Hepatocyte (in vitro differentiated cells): Measurements from ENCODE around the gene RGMB. TPM values are rescaled to one million over a fixed set of nuclear protein-coding genes. Genes with fewer than 3 reads are reported as not detected.

Experiments
- DNase-seq: peaks from one replicate; pipeline ENCODE4 v3.0.0-alpha.2; 2016; ENCODE audit warnings: low spot score
- H2AFZ ChIP-seq: fragments of 200-600 bp; sonication (generic); 2 replicates; pipeline ENCODE4 v1.6.0; 2016; ENCODE audit warnings: antibody characterized with exemption, mild to moderate bottlenecking
- H3K27ac ChIP-seq: fragments of 200-600 bp; sonication (generic); 2 replicates; pipeline ENCODE4 v1.5.1; 2016; ENCODE audit warnings: mild to moderate bottlenecking
- H3K27me3 ChIP-seq: fragments of 200-600 bp; sonication (generic); 2 replicates; pipeline ENCODE4 v1.6.1; 2016
- H3K36me3 ChIP-seq: fragments of 200-600 bp; sonication (generic); replicated peaks from 2 replicates; pipeline ENCODE4 v1.5.1; 2016; ENCODE audit warnings: low read depth; ENCODE audit not compliant: insufficient read depth
- H3K4me1 ChIP-seq: fragments of 200-600 bp; sonication (generic); 2 replicates; pipeline ENCODE4 v1.5.1; 2016; ENCODE audit warnings: mild to moderate bottlenecking, moderate library complexity; ENCODE audit not compliant: insufficient read depth
- H3K4me2 ChIP-seq: fragments of 200-600 bp; sonication (generic); 2 replicates; pipeline ENCODE4 v1.6.0; 2016
- H3K4me3 ChIP-seq: fragments of 200-600 bp; sonication (generic); 2 replicates; pipeline ENCODE4 v1.5.1; 2016; ENCODE audit warnings: mild to moderate bottlenecking
- H3K79me2 ChIP-seq: fragments of 200-600 bp; sonication (generic); 2 replicates; pipeline ENCODE4 v1.6.0; 2017; ENCODE audit warnings: mild to moderate bottlenecking
- H3K9me2 ChIP-seq: fragments of 200-600 bp; sonication (generic); replicated peaks from 2 replicates; pipeline ENCODE4 v1.6.0; 2017; ENCODE audit warnings: mild to moderate bottlenecking; ENCODE audit not compliant: insufficient read depth
- H3K9me3 ChIP-seq: fragments of 200-600 bp; sonication (generic); 2 replicates; pipeline ENCODE4 v1.5.1; 2016; ENCODE audit warnings: low read depth, mild to moderate bottlenecking
- H4K20me1 ChIP-seq: fragments of 200-600 bp; sonication (generic); 2 replicates; pipeline ENCODE4 v1.6.0; 2016; ENCODE audit warnings: mild to moderate bottlenecking; ENCODE audit not compliant: insufficient read depth, poor library complexity, severe bottlenecking
- CTCF ChIP-seq: fragments of 200-600 bp; sonication (generic); IDR thresholded peaks from 2 replicates; pipeline ENCODE4 v1.5.1; 2016; ENCODE audit warnings: antibody characterized with exemption, mild to moderate bottlenecking; ENCODE audit not compliant: poor library complexity
- EZH2 ChIP-seq: fragments of 200-600 bp; sonication (generic); IDR thresholded peaks from 2 replicates; pipeline ENCODE4 v1.6.1; 2016; ENCODE audit warnings: antibody characterized with exemption, mild to moderate bottlenecking, borderline replicate concordance
- EZH2phosphoT487 ChIP-seq: fragments of 200-600 bp; sonication (generic); IDR thresholded peaks from one replicate; pipeline ENCODE4 v1.6.1; 2018; ENCODE audit warnings: antibody characterized with exemption, mild to moderate bottlenecking, low read depth, moderate library complexity; ENCODE audit not compliant: unreplicated experiment, severe bottlenecking
- WGBS: methylation state at CpG from one replicate; pipeline ENCODE4 v1.1.6; 2016; ENCODE audit warnings: low lambda C conversion rate; ENCODE audit errors: missing lambda C conversion rate; 5-methylcytosine and 5-hydroxymethylcytosine counted together
- polyA plus RNA-seq: library from polyadenylated mRNA; unstranded; fragments of >200 nt; fragmentation: Nextera tagmentation; extraction: Ambion mirVana; gene quantifications from 2 replicates; pipeline ENCODE4 v1.2.1, GENCODE V29; 2016
- total RNA-seq: library from RNA; depleted of rRNA; stranded (reverse); fragments of >200 nt; gene quantifications from 2 replicates; pipeline ENCODE4 v1.2.3, GENCODE V29; 2014

RGMB gene
- total and polyA plus RNA-seq, 2 experiments from 2014 or later, result 8.4 to 11.6 TPM

DNA sequence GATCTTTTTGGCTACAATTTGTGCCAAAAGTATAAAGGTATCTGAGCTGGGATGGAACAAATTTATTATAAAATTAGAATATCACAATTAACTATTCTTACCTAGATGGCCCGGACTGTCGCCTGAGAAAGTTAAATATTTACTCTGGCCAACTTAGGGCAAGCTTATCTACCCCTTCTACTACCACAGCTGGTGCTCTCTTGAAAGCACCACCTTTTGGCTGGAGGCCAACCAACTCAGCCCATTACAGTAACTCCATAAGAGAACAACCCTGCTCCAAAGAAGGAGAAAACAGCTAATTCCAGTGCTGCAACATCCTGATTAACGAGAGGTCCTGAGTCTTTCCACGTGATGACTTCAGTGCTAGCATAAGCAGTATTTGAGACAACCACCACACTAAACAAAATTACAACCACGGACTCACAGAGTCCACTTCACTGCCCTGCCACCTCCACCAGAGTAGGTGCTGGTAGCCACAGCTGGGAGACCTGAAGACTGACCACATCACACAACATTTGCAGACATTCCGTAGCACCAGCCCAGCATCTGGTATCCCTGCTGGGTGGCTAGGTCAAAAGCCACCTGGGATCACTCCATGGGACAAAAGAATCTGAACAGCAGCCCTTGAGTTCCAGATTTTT, 43.2 kb downstream of the RGMB start:
- Histone ChIP-seq H3K36me3 (no peaks in the 10 kb centered on the region), H4K20me1 (no peaks in the 10 kb centered on the region), H3K27ac (no peak overlapping the region), H3K9me2 (no peaks in the 10 kb centered on the region), H3K79me2 (no peaks in the 10 kb centered on the region), H3K27me3 (no peaks in the 10 kb centered on the region), H3K4me2 (no peak overlapping the region), H2AFZ (no peak overlapping the region), H3K4me1 (no peaks in the 10 kb centered on the region), H3K9me3 (no peaks in the 10 kb centered on the region), H3K4me3 (no peak overlapping the region)
- peak; percentile 20 for DNase-seq
- WGBS, result 81% methylated on average over 6 of the region's 6 CpGs
- TF ChIP-seq EZH2, result no peak
- TF ChIP-seq EZH2phosphoT487, result no peak
- no peak for TF ChIP-seq CTCF

- no peaks in the 10 kb centered on the region for H3K9me3 ChIP-seq
- 90% methylated on average over 4 of the region's 4 CpGs for WGBS
- TF ChIP-seq EZH2phosphoT487, result no peak
Measured at GRCh38 chr5:98825582-98826375, 52.3 kb downstream of the RGMB start.

DNA sequence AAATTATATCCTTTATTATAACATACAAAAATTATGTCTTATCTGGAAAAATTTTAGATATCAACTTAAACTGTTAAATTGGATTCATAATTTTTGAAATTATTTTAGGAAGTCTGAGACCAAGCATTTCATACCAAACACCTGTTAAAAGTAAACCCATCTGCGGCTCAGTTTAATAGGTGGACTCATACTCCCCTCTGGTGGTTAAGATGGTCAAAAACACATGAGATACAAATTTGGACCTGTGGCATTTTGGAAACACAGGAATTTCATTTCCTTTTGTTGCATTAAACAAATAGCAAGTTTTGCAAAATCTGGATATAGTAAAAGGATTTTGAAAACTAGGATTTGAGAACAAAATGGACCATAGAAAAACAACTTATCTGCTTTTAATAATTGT, 53.7 kb downstream of the RGMB start:
- Histone ChIP-seq H3K4me2 (no peak overlapping the region), H3K4me1 (no peaks in the 10 kb centered on the region), H3K27me3 (no peaks in the 10 kb centered on the region), H3K9me3 (no peaks in the 10 kb centered on the region), H3K79me2 (no peaks in the 10 kb centered on the region), H3K27ac (no peak overlapping the region), H3K9me2 (no peaks in the 10 kb centered on the region), H2AFZ (no peak overlapping the region), H4K20me1 (no peaks in the 10 kb centered on the region), H3K4me3 (no peak overlapping the region), H3K36me3 (no peaks in the 10 kb centered on the region)
- DNase-seq, result peak; percentile 39
- 37% methylated on average over 1 of the region's 1 CpG for WGBS
- TF ChIP-seq EZH2phosphoT487 (no peak), CTCF (peak; percentile 64)

More at GRCh38 chr5:98825582-98826375, 52.3 kb downstream of the RGMB start:
- Histone ChIP-seq H4K20me1 (no peaks in the 10 kb centered on the region), H3K27me3 (no peaks in the 10 kb centered on the region), H3K27ac (no peak overlapping the region), H2AFZ (no peak overlapping the region), H3K79me2 (no peaks in the 10 kb centered on the region), H3K9me2 (no peaks in the 10 kb centered on the region), H3K36me3 (no peaks in the 10 kb centered on the region), H3K4me3 (no peak overlapping the region), H3K4me1 (no peaks in the 10 kb centered on the region), H3K4me2 (no peak overlapping the region)
- no peak for DNase-seq

GRCh38 chr5:98827588-98828284, 54.3 kb downstream of the RGMB start:
- no peaks in the 10 kb centered on the region for H3K36me3 ChIP-seq
- TF ChIP-seq EZH2 (no peak), CTCF (no peak), EZH2phosphoT487 (no peak)
- no peaks in the 10 kb centered on the region for H3K9me2 ChIP-seq
- no peaks in the 10 kb centered on the region for H3K4me1 ChIP-seq
- no peaks in the 10 kb centered on the region for H3K79me2 ChIP-seq
- H2AFZ ChIP-seq, result no peak overlapping the region
- no peak overlapping the region for H3K27ac ChIP-seq
- H3K4me2 ChIP-seq, result no peak overlapping the region
- DNase-seq, result no peak
- no peaks in the 10 kb centered on the region for H4K20me1 ChIP-seq
- no peaks in the 10 kb centered on the region for H3K9me3 ChIP-seq
- 76% methylated on average over 7 of the region's 7 CpGs for WGBS
- no peak overlapping the region for H3K4me3 ChIP-seq
- H3K27me3 ChIP-seq, result no peaks in the 10 kb centered on the region
